ENCODE results near the gene CCDC185. TPM values are rescaled to one million over a fixed set of nuclear protein-coding genes. Genes with fewer than 3 reads are reported as not detected.

The CCDC185 gene
- total RNA-seq, 1 experiment from 2014 or later = 0.17 TPM

DNA sequence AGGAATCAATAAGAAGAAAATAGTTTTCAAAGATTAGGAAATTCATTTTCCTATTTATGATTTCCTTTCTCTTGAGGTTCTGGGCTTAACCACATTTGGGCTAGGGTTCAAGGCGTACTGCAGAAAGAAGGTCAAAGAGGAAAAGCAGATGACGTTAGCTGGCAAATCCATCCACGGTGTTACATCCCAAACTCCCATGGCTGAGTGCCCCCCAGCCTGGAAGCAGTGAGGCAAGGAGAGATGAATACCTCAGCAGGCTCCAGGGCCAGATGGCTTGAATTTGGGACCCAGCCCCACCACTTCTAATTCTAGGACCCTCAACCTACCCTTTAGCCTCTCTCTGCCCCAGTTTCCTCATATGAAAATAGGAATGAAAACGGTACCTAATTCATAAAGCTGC is 46.9 kb upstream of the CCDC185 start:
- Mint-ChIP-seq H3K9me3 (ENCODE audit: low read depth, unreplicated experiment) (no peaks in the 10 kb centered on the region), H3K36me3 (ENCODE audit: insufficient read depth, unreplicated experiment) (no peaks in the 10 kb centered on the region), H3K27me3 (ENCODE audit: unreplicated experiment) (peaks cover 20% of the 10 kb centered on the region), H3K27ac (ENCODE audit: unreplicated experiment) (no peak overlapping the region), H3K4me1 (ENCODE audit: low read depth, unreplicated experiment) (no peaks in the 10 kb centered on the region), H3K4me3 (ENCODE audit: low read depth, unreplicated experiment) (no peak overlapping the region)
- BruUV-seq (replicated peaks) = no TSS peak
- intact Hi-C loops (cut with micrococcal nuclease; ENCODE audit: unreplicated experiment) = no loop called here
- TF ChIP-seq, protein P1, sequence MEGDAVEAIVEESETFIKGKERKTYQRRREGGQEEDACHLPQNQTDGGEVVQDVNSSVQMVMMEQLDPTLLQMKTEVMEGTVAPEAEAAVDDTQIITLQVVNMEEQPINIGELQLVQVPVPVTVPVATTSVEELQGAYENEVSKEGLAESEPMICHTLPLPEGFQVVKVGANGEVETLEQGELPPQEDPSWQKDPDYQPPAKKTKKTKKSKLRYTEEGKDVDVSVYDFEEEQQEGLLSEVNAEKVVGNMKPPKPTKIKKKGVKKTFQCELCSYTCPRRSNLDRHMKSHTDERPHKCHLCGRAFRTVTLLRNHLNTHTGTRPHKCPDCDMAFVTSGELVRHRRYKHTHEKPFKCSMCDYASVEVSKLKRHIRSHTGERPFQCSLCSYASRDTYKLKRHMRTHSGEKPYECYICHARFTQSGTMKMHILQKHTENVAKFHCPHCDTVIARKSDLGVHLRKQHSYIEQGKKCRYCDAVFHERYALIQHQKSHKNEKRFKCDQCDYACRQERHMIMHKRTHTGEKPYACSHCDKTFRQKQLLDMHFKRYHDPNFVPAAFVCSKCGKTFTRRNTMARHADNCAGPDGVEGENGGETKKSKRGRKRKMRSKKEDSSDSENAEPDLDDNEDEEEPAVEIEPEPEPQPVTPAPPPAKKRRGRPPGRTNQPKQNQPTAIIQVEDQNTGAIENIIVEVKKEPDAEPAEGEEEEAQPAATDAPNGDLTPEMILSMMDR (IDR thresholded peaks at IDR 0.05; ENCODE audit: unreplicated experiment) = no peak
- CTCF ChIA-PET = interaction anchor here (1.0 kb wide), 1 partner anchor 213 kb away, joined by 4 read pairs; no protein-coding TSS in a partner anchor
- no peak for DNase-seq

DNA sequence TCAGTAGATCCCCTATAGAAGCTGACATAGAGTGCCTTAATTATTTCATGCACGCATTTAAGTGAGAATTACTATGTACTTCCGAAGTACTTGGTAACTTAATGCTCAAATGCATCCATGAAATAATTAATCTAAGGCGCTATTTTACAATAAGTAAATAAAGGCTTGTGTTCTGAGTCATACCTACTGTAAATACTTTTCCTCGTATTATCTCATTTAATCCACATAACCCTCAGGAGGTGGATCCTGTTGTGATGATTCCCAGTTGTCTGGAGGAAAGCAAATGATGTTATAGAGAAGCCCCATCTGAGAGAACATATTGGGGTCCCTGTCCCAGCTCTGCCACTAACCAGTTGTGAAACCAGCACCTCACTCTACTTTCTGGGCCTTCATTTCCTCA is 45.6 kb upstream of the CCDC185 start:
- TF ChIP-seq, protein P1 (IDR thresholded peaks at IDR 0.05; ENCODE audit: unreplicated experiment) = no peak
- H3K9me3 Mint-ChIP-seq (ENCODE audit: low read depth, unreplicated experiment) = no peaks in the 10 kb centered on the region
- H3K27me3 Mint-ChIP-seq (ENCODE audit: unreplicated experiment) = peaks cover 33% of the 10 kb centered on the region
- H3K36me3 Mint-ChIP-seq (ENCODE audit: insufficient read depth, unreplicated experiment) = no peaks in the 10 kb centered on the region
- H3K27ac Mint-ChIP-seq (ENCODE audit: unreplicated experiment) = no peak overlapping the region
- no peak for DNase-seq
- intact Hi-C loops (cut with micrococcal nuclease; ENCODE audit: unreplicated experiment) = no loop called here
- no peak overlapping the region for H3K4me3 Mint-ChIP-seq (ENCODE audit: low read depth, unreplicated experiment)
- CTCF ChIA-PET = no interaction called here
- no peaks in the 10 kb centered on the region for H3K4me1 Mint-ChIP-seq (ENCODE audit: low read depth, unreplicated experiment)
- BruUV-seq (replicated peaks) = no TSS peak

DNA sequence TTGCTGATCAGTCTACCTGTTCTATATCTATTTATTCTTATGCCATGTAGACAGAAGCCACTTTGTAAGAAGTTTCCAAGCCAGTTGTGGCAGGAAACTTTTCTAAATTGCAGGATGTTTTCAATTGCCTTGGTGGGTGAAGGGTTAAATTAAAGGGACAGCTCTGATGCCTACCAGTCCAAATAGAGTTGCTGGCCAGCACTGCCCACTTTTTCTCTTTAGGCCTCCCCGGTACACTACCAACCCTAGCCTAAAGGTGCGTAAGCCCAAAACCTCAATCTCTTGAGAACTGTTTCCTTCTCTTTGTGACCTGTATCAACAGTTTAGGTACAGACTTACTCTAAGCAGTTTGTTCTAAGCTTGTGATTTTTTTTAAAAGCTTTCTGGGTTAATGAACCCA is 44.8 kb upstream of the CCDC185 start:
- TF ChIP-seq, protein P1 (IDR thresholded peaks at IDR 0.05; ENCODE audit: unreplicated experiment) = no peak
- Mint-ChIP-seq H3K36me3 (ENCODE audit: insufficient read depth, unreplicated experiment) (no peaks in the 10 kb centered on the region), H3K9me3 (ENCODE audit: low read depth, unreplicated experiment) (no peaks in the 10 kb centered on the region), H3K4me1 (ENCODE audit: low read depth, unreplicated experiment) (no peaks in the 10 kb centered on the region), H3K4me3 (ENCODE audit: low read depth, unreplicated experiment) (no peak overlapping the region), H3K27ac (ENCODE audit: unreplicated experiment) (no peak overlapping the region), H3K27me3 (ENCODE audit: unreplicated experiment) (peaks cover 33% of the 10 kb centered on the region)
- DNase-seq = no peak
- intact Hi-C loops (cut with micrococcal nuclease; ENCODE audit: unreplicated experiment) = no loop called here
- no TSS peak for BruUV-seq (replicated peaks)
- CTCF ChIA-PET = no interaction called here

DNA sequence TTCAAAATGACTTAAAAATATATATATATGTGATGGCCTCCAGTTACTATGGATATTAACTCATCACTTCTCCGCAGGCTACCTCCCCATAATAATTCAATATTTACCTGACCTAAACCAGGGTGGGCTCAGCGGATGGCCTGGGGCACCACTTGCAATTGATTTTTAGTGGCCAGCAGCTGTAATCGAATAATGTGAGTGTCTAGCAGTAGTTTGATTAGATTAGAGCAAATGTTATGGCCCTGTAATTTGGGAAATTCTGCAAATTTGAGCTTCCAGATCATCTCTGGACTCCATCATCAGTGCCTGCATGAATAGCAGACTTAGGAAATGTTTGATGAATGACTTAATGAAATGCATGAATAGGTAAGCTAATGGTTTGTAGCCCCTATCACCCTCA is 44.0 kb upstream of the CCDC185 start:
- BruUV-seq (replicated peaks) = no TSS peak
- Mint-ChIP-seq H3K27ac (ENCODE audit: unreplicated experiment) (no peak overlapping the region), H3K36me3 (ENCODE audit: insufficient read depth, unreplicated experiment) (no peaks in the 10 kb centered on the region), H3K9me3 (ENCODE audit: low read depth, unreplicated experiment) (no peaks in the 10 kb centered on the region), H3K27me3 (ENCODE audit: unreplicated experiment) (peaks cover 33% of the 10 kb centered on the region), H3K4me1 (ENCODE audit: low read depth, unreplicated experiment) (no peaks in the 10 kb centered on the region), H3K4me3 (ENCODE audit: low read depth, unreplicated experiment) (no peak overlapping the region)
- TF ChIP-seq, protein P1 (IDR thresholded peaks at IDR 0.05; ENCODE audit: unreplicated experiment) = no peak
- intact Hi-C loops (cut with micrococcal nuclease; ENCODE audit: unreplicated experiment) = no loop called here
- CTCF ChIA-PET = interaction anchor here (0.5 kb wide), 1 partner anchor 92 kb away, joined by 3 read pairs; no protein-coding TSS in a partner anchor
- DNase-seq = no peak
